NCI-H146 (cell line): ENCODE data around the gene TRUB1.
"Not testable (repeated sequence)": the region's sequence is repeated elsewhere in the genome, so short reads cannot be mapped to it uniquely, and the experiment has no call there.

Source experiments
- DNase-seq: peaks from one replicate; lab custom pipeline; 2025; lab: John Stamatoyannopoulos, UW

Gene TRUB1

GRCh38 chr10:114925587-114926586 lies 12.1 kb upstream of the TRUB1 start:
- no peak for DNase-seq

- no peak for DNase-seq
Measured at GRCh38 chr10:114928818-114929217, 9.2 kb upstream of the TRUB1 start.

- no peak for DNase-seq
Measured at GRCh38 chr10:114930320-114930719, 7.7 kb upstream of the TRUB1 start.

GRCh38 chr10:114931072-114931679 lies 6.8 kb upstream of the TRUB1 start:
- no peak for DNase-seq

GRCh38 chr10:114932225-114932624 lies 5.8 kb upstream of the TRUB1 start:
- DNase-seq: no peak

GRCh38 chr10:114932945-114933344 lies 5.0 kb upstream of the TRUB1 start:
- DNase-seq: no peak

GRCh38 chr10:114933588-114933987 lies 4.4 kb upstream of the TRUB1 start:
- DNase-seq: no peak

- DNase-seq: not testable (repeated sequence)
Measured at GRCh38 chr10:114933995-114934394, 4.0 kb upstream of the TRUB1 start.

- DNase-seq: no peak
Measured at GRCh38 chr10:114938856-114939193, 830 bp downstream of the TRUB1 start.

- no peak for DNase-seq
Measured at GRCh38 chr10:114940735-114941134, 2.7 kb downstream of the TRUB1 start.

GRCh38 chr10:114943000-114943399 lies 5.0 kb downstream of the TRUB1 start:
- no peak for DNase-seq

GRCh38 chr10:114953047-114953446 lies 15.1 kb downstream of the TRUB1 start:
- no peak for DNase-seq

GRCh38 chr10:114955984-114956383 lies 18.0 kb downstream of the TRUB1 start:
- no peak for DNase-seq

GRCh38 chr10:114956466-114956865 lies 18.5 kb downstream of the TRUB1 start:
- no peak for DNase-seq

GRCh38 chr10:114957122-114957521 lies 19.1 kb downstream of the TRUB1 start:
- no peak for DNase-seq

GRCh38 chr10:114957673-114958072 lies 19.7 kb downstream of the TRUB1 start:
- DNase-seq: no peak

- DNase-seq: no peak
Measured at GRCh38 chr10:114962441-114962840, 24.4 kb downstream of the TRUB1 start.

- no peak for DNase-seq
Measured at GRCh38 chr10:114963908-114964307, 25.9 kb downstream of the TRUB1 start.

- no peak for DNase-seq
Measured at GRCh38 chr10:114967071-114967470, 29.1 kb downstream of the TRUB1 start.

GRCh38 chr10:114970515-114970914 lies 32.5 kb downstream of the TRUB1 start:
- DNase-seq: no peak

GRCh38 chr10:114973306-114973705 lies 35.3 kb downstream of the TRUB1 start:
- DNase-seq: no peak

- DNase-seq: no peak
Measured at GRCh38 chr10:114973997-114974396, 36.0 kb downstream of the TRUB1 start.

- no peak for DNase-seq
Measured at GRCh38 chr10:114974625-114975024, 36.6 kb downstream of the TRUB1 start.
